Heart right ventricle (tissue), 16 donors: ENCODE measurements around the gene LPP. TPM values are rescaled to one million over a fixed set of nuclear protein-coding genes. Genes with fewer than 3 reads are reported as not detected.
A peak's percentile ranks its signal among the peaks of the same experiment; 100 is the strongest.

Source experiments
- ATAC-seq, 8 donors: fragments of 200-7000 bp; cut with Tn5 transposase; one replicate each; pipeline ENCODE4 v1.9.1; 2020; ENCODE audit warnings: mild to moderate bottlenecking in 8 of 8, moderate library complexity in 8 of 8, moderate number of reproducible peaks in 1 of 8
- DNase-seq, 2 donors: peaks; one replicate each; pipeline ENCODE4 v3.0.0-alpha.2; 2020
- H3K27ac ChIP-seq, 10 donors: fragments of 200-600 bp; sonication (generic) in 2 of 10; one replicate each; pipeline versions ENCODE4 v1.5.0 to v1.8.0; 2020 to 2022; ENCODE audit warnings: mild to moderate bottlenecking in 3 of 10
- H3K27me3 ChIP-seq, 7 donors: fragments of 200-600 bp; one replicate each; pipeline ENCODE4 v1.8.0; 2021 to 2022; ENCODE audit warnings: mild to moderate bottlenecking in 2 of 7
- H3K36me3 ChIP-seq, 9 donors: fragments of 200-600 bp; sonication (generic) in 1 of 9; one replicate each; pipeline versions ENCODE4 v1.5.0 to v1.8.0; 2020 to 2022; ENCODE audit warnings: mild to moderate bottlenecking in 2 of 9
- H3K4me1 ChIP-seq, 9 donors: fragments of 200-600 bp; sonication (generic) in 1 of 9; one replicate each; pipeline versions ENCODE4 v1.5.0 to v1.8.0; 2020 to 2022; ENCODE audit warnings: mild to moderate bottlenecking in 4 of 9
- H3K4me3 ChIP-seq, 10 donors: fragments of 200-600 bp; sonication (generic) in 2 of 10; one replicate each; pipeline versions ENCODE4 v1.5.0 to v1.8.0; 2020 to 2022; ENCODE audit warnings: mild to moderate bottlenecking in 7 of 10, moderate library complexity in 2 of 10
- H3K9me3 ChIP-seq, 11 donors: fragments of 200-600 bp in 10 of 11; sonication (generic) in 2 of 11; one replicate each; pipeline versions ENCODE4 v1.5.0 to v1.8.0; 2013 to 2022; ENCODE audit warnings: mild to moderate bottlenecking in 2 of 11, control low read depth in 1 of 11, moderate library complexity in 1 of 11
- CTCF ChIP-seq, 9 donors: fragments of 200-600 bp; sonication (generic) in 2 of 9; IDR thresholded peaks; one replicate each; pipeline versions ENCODE4 v1.5.0 to v1.8.0; 2021 to 2022; ENCODE audit warnings: antibody characterized with exemption in 9 of 9, mild to moderate bottlenecking in 5 of 9, moderate library complexity in 1 of 9
- WGBS, 2 donors: extraction: QIAGEN DNeasy Blood & Tissue Kit; methylation state at CpG; one replicate each; pipeline ENCODE4 v1.1.7; 2013; ENCODE audit warnings: inconsistent platforms in 1 of 2; 5-methylcytosine and 5-hydroxymethylcytosine counted together
- intact Hi-C, 10 donors: fragments of 100-400 bp; cut with DNase I; formaldehyde crosslinking; loops; one replicate each; pipeline versions ENCODE4 v1.11.1 to v1.14.2; 2022
- polyA plus RNA-seq, 2 donors: library from polyadenylated mRNA; stranded (reverse); fragments of 200-250 nt; gene quantifications; one replicate each; pipeline ENCODE4 v1.2.3, GENCODE V29; 2013
- total RNA-seq, 10 donors: library from RNA; stranded (reverse); fragmentation: NEBNext Ultra II Directional in 3 of 10; extraction: Animal tissue kit (Norgen Biotek cat#: 25700) in 3 of 10; gene quantifications; one replicate each; pipeline versions ENCODE4 v1.2.1 to v1.2.4, GENCODE V29; 2021 to 2023
- donor health status: Arrhythmogenic right ventricular cardiomyopathy.
- donor health status: ischemic (EF 13 %, LVEDD 7.1; RV severe dilation, severe dysfunction).
- donor health status: healthy with polysubstance abuse.
- donor health status: DM: no; HTN: yes; CAD: no.
- donor health status: DM: no; HTN: no; CAD: no.
- donor health status: ischemic (EF 25% LVEDD 6.9; RV normal size, moderate dysfunction).
- donor health status: ischemic (EF 25% LVEDD 5.7; RV mildly dilated, moderate dysfunction).
- donor health status: healthy.
- donor health status: DM: yes; HTN: yes; CAD: no.
- donor health status: Ischemic cardiomyopathy.
- donor health status: ischemic (EF 35%, LVEDD 5.7; RV mildly dilated, moderate dysfunction).
- donor health status: nonischemic (EF 11% LVEDD 7.7; RV severe dilation, severe dysfunction).
- donor health status: DM: yes; HTN: yes; CAD: no.
- donor health status: PGD.
- donor health status: ischemic (EF 29% LVEDD 5.4; RV normal size, mild dysfunction).
- donor health status: nonischemic (EF 23%, LVEDD 6.1; RV moderate dilation, normal function).

The LPP gene
- total and polyA plus RNA-seq, 12 donors, result 8.5 to 188 (median 140) TPM

GRCh38 chr3:188641076-188641475, 487.1 kb downstream of the LPP start:
- H3K27ac ChIP-seq, result peak overlapping the region in 4 of 10 donors; percentile 10 to 36 (median 30)

GRCh38 chr3:188643736-188644135, 489.8 kb downstream of the LPP start:
- Histone ChIP-seq H3K27ac (no peak overlapping the region), H3K36me3 (no peaks in the 10 kb centered on the region), H3K9me3 (peaks cover 0 to 4% (median 0%) of the 10 kb centered on the region in 11 donors), H3K27me3 (no peaks in the 10 kb centered on the region), H3K4me3 (no peak overlapping the region), H3K4me1 (peaks cover 0 to 48% (median 21%) of the 10 kb centered on the region in 9 donors)
- 98 to 99% methylated on average over 3 of the region's 3 CpGs for WGBS, 2 donors
- no peak for TF ChIP-seq CTCF (IDR thresholded peaks at IDR 0.05)
- intact Hi-C loops, result loop anchor here in 1 of 10 donors (5.0 kb wide), 1 partner anchor 34 kb away; no protein-coding TSS in a partner anchor
- ATAC-seq, result no peak
- DNase-seq, result no peak

More at GRCh38 chr3:188641076-188641475, 487.1 kb downstream of the LPP start:
- intact Hi-C loops, result loop anchor here in 1 of 10 donors (5.0 kb wide), 1 partner anchor 36 kb away; no protein-coding TSS in a partner anchor
- no peak overlapping the region for H3K4me3 ChIP-seq
- 55 to 60% methylated on average over 3 of the region's 3 CpGs for WGBS, 2 donors
- DNase-seq, result no peak
- no peaks in the 10 kb centered on the region for H3K27me3 ChIP-seq
- ATAC-seq, result peak in 3 of 8 donors; percentile 48 to 94 (median 52)
- peaks cover 0 to 4% (median 0%) of the 10 kb centered on the region in 11 donors for H3K9me3 ChIP-seq
- TF ChIP-seq CTCF (IDR thresholded peaks at IDR 0.05), result no peak
- no peaks in the 10 kb centered on the region for H3K36me3 ChIP-seq
- H3K4me1 ChIP-seq, result peaks cover 0 to 27% (median 16%) of the 10 kb centered on the region in 9 donors

GRCh38 chr3:188646592-188646991, 492.6 kb downstream of the LPP start:
- no peaks in the 10 kb centered on the region for H3K36me3 ChIP-seq
- TF ChIP-seq CTCF (IDR thresholded peaks at IDR 0.05), result no peak
- no peak overlapping the region for H3K4me3 ChIP-seq
- DNase-seq (no peak), ATAC-seq (peak in 5 of 8 donors; percentile 21 to 67 (median 38))
- WGBS, 2 donors, result 0% methylated on average over 1 of the region's 1 CpG
- H3K9me3 ChIP-seq, result no peaks in the 10 kb centered on the region
- intact Hi-C loops, result no loop called here
- no peaks in the 10 kb centered on the region for H3K27me3 ChIP-seq
- peaks cover 0 to 48% (median 18%) of the 10 kb centered on the region in 9 donors for H3K4me1 ChIP-seq
- peak overlapping the region in 1 of 10 donors; percentile 12 for H3K27ac ChIP-seq

GRCh38 chr3:188647237-188647636, 493.3 kb downstream of the LPP start:
- Histone ChIP-seq H3K4me1 (peaks cover 0 to 41% (median 12%) of the 10 kb centered on the region in 9 donors), H3K4me3 (no peak overlapping the region), H3K27ac (peak overlapping the region in 1 of 10 donors; percentile 12), H3K9me3 (no peaks in the 10 kb centered on the region), H3K27me3 (no peaks in the 10 kb centered on the region), H3K36me3 (no peaks in the 10 kb centered on the region)
- TF ChIP-seq CTCF (IDR thresholded peaks at IDR 0.05), result no peak
- 96 to 99% methylated on average over 6 of the region's 6 CpGs for WGBS, 2 donors
- intact Hi-C loops, result no loop called here
- ATAC-seq (no peak), DNase-seq (no peak)
